Central memory CD8-positive, alpha-beta T cell (primary cell): ENCODE measurements around the gene DMKN.

ENCODE experiments used
- ATAC-seq: fragments of 150-1000 bp; cut with Tn5 transposase; replicated peaks from 2 replicates; pipeline ENCODE4 v1.10.0; 2022; ENCODE audit warnings: mild to moderate bottlenecking, moderate FRiP score, moderate number of reproducible peaks; ENCODE audit not compliant: poor library complexity, severe bottlenecking; ENCODE audit errors: extremely low read depth
- DNase-seq, 2 donors: peaks; one replicate each; pipeline ENCODE4 v3.0.0; 2021; ENCODE audit warnings: low spot score in 2 of 2
- H3K27ac Mint-ChIP-seq: one replicate; pipeline ENCODE4 v1.8.0; 2022; ENCODE audit warnings: low read depth, mild to moderate bottlenecking, moderate library complexity, mixed read lengths
- H3K27me3 Mint-ChIP-seq: one replicate; pipeline ENCODE4 v1.8.0; 2022; ENCODE audit warnings: mixed read lengths
- H3K36me3 Mint-ChIP-seq: one replicate; pipeline ENCODE4 v1.8.0; 2022; ENCODE audit warnings: mild to moderate bottlenecking, moderate library complexity, mixed read lengths; ENCODE audit not compliant: insufficient read depth
- H3K4me1 Mint-ChIP-seq: one replicate; pipeline ENCODE4 v1.8.0; 2022; ENCODE audit warnings: mixed read lengths
- H3K4me3 Mint-ChIP-seq: one replicate; pipeline ENCODE4 v1.8.0; 2022; ENCODE audit warnings: mild to moderate bottlenecking, moderate library complexity, mixed read lengths
- H3K9me3 Mint-ChIP-seq: one replicate; pipeline ENCODE4 v1.8.0; 2022; ENCODE audit warnings: mixed read lengths

The DMKN gene

DNA sequence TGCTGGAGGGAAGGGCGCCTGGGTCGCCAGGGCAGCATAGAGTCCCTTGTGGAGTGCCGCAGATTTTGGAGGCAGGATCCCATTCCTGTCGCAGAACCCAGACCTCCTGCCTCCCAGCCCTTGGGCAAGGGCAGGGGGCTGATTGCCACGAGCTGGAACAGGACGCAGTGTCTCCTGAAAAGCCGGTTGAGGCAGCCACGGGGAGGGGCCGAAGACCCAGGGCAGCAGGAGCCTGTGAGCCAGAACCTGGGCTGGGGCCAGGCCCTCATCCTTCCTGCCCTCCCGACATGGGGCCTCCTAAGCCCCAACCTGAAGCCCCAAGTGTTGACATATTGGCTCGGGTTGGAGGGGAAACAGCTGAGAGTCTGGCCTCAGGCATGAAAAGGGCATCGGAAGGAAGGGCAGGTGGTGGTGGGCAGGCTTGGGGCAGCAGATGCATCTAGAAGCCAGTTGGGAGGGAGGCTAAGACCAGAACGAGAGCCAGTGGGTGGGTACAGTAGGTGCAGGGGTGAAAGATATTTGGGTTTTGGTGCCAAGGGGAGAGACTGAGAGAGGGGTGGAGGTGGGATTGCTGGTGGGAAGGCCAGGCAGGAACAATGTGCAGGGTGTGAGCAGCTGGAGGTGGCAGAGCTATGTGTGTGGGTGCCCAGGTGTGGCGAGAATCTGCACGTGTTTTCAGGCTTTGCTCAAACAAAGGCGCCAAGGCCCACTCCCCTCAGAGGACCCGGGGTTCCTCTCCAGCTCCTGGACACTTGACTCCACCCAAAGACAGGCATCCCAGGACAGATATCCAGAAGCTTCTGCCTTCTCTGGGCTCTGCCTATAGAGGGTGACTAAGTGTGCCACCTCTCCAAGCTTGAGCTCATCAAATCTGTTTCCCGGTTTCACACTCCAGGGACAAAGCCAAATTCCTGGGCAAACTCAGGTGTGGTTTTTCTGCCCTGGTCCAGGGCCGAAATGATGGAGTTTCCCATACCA is 16.1 kb upstream of the DMKN start:
- no peak overlapping the region for H3K27ac Mint-ChIP-seq
- H3K9me3 Mint-ChIP-seq: no peaks in the 10 kb centered on the region
- ATAC-seq: no peak
- no peak for DNase-seq
- no peak overlapping the region for H3K4me3 Mint-ChIP-seq
- peaks cover 82% of the 10 kb centered on the region for H3K27me3 Mint-ChIP-seq
- peaks cover 15% of the 10 kb centered on the region for H3K4me1 Mint-ChIP-seq
- peaks cover 2% of the 10 kb centered on the region for H3K36me3 Mint-ChIP-seq

GRCh38 chr19:35528218-35529038 is 15.0 kb upstream of the DMKN start, which contains the start of gene SBSN:
Gene SBSN, minus strand, starts transcription at chr19:35528311. Its CDS starts 30 bp downstream, at chr19:35528281.
- Mint-ChIP-seq H3K27me3 (peaks cover 82% of the 10 kb centered on the region), H3K27ac (no peak within 1 kb of the TSS), H3K36me3 (peaks cover 2% of the 10 kb centered on the region), H3K4me3 (no peak within 1 kb of the TSS), H3K4me1 (peaks cover 7% of the 10 kb centered on the region), H3K9me3 (no peaks in the 10 kb centered on the region)
- ATAC-seq (no peak), DNase-seq (no peak)

- Mint-ChIP-seq H3K36me3 (no peaks in the 10 kb centered on the region), H3K4me1 (no peaks in the 10 kb centered on the region), H3K4me3 (no peak overlapping the region), H3K27me3 (peaks cover 59% of the 10 kb centered on the region), H3K9me3 (no peaks in the 10 kb centered on the region), H3K27ac (no peak overlapping the region)
- DNase-seq (no peak), ATAC-seq (no peak)
These were observed 12.4 kb upstream of the DMKN start for GRCh38 chr19:35525873-35526272.

DNA sequence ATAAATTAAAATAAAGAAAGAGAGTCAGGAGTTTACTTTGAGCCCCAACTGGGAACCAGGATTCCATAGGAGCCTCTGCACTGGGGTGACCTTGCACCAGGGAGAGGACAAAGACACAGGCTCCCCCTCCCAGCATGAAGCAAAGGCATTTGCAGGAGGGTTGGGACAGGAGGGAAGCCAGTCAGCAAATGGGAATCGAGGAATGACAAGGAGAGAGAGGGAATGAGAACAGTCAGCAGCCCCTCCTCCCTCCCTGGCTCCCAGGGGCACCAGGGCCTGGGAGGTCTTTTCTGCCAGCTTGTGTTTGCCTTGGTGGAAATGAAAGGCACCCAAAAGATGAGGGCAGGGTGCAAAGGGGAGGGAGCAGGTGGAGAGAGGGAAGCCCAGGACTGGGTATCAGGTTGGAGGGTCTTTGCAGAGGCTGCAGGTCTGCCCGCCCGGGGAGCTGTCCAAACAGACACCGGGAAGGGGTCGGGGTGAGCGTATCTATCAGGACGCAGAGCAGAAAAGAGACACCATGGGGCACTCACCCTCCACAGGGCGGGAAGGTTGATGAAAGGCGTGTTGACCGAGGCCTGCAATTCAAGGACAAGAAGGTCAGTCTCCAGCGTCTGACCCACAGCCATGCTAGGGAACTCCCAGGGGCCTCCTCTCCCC is 10.9 kb upstream of the DMKN start:
- no peak overlapping the region for H3K27ac Mint-ChIP-seq
- DNase-seq (no peak), ATAC-seq (no peak)
- peaks cover 49% of the 10 kb centered on the region for H3K27me3 Mint-ChIP-seq
- no peaks in the 10 kb centered on the region for H3K4me1 Mint-ChIP-seq
- no peaks in the 10 kb centered on the region for H3K36me3 Mint-ChIP-seq
- no peaks in the 10 kb centered on the region for H3K9me3 Mint-ChIP-seq
- no peak overlapping the region for H3K4me3 Mint-ChIP-seq

- H3K4me3 Mint-ChIP-seq: no peak overlapping the region
- H3K9me3 Mint-ChIP-seq: no peaks in the 10 kb centered on the region
- no peaks in the 10 kb centered on the region for H3K36me3 Mint-ChIP-seq
- H3K27me3 Mint-ChIP-seq: peaks cover 43% of the 10 kb centered on the region
- DNase-seq: no peak
- H3K4me1 Mint-ChIP-seq: no peaks in the 10 kb centered on the region
- H3K27ac Mint-ChIP-seq: no peak overlapping the region
- ATAC-seq: no peak
These were observed 9.4 kb upstream of the DMKN start for GRCh38 chr19:35522745-35523327.

DNA sequence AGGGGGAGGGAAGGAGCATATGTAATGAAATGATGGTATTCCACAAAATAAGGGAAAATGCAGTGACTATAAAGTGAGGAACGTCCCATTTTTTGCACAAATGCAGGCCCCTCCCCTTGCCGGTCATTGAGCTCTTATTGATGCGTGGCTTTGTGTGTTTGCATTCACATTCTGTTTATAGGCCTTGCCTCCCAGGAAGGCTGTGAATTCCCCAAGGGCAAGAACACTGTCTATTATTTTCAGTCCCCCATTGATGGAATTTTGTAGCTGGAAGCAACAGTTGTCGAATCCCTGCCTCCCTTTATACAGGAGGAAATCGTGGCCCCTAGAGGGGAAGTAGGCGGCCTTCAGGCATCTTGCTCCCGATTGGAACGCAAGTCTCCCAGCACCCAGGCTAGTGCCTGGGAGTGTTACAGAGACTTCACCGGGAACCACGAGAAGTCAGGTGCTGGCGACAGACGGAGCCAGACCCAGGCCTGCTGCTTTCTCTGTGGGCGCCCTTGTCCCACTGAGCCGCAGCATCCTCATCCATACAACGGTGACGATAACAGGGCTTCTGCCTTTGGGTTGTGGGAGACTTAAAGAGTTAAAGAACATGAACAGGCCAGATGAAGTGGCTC is 7.8 kb upstream of the DMKN start:
- Mint-ChIP-seq H3K36me3 (no peaks in the 10 kb centered on the region), H3K4me3 (no peak overlapping the region), H3K4me1 (no peaks in the 10 kb centered on the region), H3K9me3 (no peaks in the 10 kb centered on the region), H3K27me3 (peaks cover 35% of the 10 kb centered on the region), H3K27ac (no peak overlapping the region)
- no peak for ATAC-seq
- no peak for DNase-seq

GRCh38 chr19:35519291-35519690 is 5.8 kb upstream of the DMKN start:
- Mint-ChIP-seq H3K4me3 (no peak overlapping the region), H3K27ac (no peak overlapping the region), H3K36me3 (no peaks in the 10 kb centered on the region), H3K4me1 (no peaks in the 10 kb centered on the region), H3K9me3 (no peaks in the 10 kb centered on the region), H3K27me3 (peaks cover 29% of the 10 kb centered on the region)
- ATAC-seq (no peak), DNase-seq (no peak)

DNA sequence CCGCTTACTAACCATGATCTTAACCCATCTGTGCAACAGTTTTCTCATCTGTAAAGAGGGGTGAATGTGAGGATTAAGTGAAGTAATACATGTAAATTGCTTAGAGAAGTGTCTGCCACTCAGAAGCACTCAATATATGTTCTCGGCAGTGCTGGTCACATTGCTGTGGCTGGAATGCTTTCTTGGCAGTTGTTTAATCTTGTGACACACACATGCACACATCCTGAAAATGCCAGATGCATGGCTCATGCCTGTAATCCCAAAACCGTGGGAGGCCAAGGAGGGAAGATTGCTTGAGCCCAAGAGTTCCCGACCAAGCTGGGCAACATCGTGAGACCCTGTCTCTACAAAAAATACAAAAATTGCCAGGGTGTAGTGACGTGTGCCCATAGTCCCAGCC is 4.9 kb upstream of the DMKN start:
- Mint-ChIP-seq H3K4me3 (no peak overlapping the region), H3K36me3 (no peaks in the 10 kb centered on the region), H3K4me1 (no peaks in the 10 kb centered on the region), H3K27ac (no peak overlapping the region), H3K27me3 (peaks cover 30% of the 10 kb centered on the region), H3K9me3 (no peaks in the 10 kb centered on the region)
- ATAC-seq (no peak), DNase-seq (no peak)

DNA sequence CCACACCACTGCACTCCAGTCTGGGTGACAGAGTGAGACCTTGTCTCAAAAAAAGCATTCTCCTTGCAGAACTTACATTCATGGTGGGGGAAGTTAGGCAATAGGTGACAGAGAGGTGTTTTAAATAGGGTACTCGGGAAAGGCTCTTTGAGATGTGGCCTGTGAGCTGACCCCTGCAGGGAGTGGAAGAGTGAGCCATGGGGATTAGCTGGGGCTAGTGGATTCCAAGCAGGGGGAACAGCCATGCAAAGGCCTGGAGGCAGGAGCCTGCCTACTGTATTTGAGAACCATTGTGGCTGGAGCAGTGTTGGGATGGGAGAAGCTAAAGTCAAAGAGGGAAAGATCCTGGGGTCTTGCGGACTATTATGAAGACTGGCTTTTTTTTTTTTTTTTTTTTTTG is 3.9 kb upstream of the DMKN start:
- no peaks in the 10 kb centered on the region for H3K36me3 Mint-ChIP-seq
- no peak overlapping the region for H3K27ac Mint-ChIP-seq
- no peaks in the 10 kb centered on the region for H3K4me1 Mint-ChIP-seq
- DNase-seq (no peak), ATAC-seq (no peak)
- H3K9me3 Mint-ChIP-seq: no peaks in the 10 kb centered on the region
- H3K4me3 Mint-ChIP-seq: no peak overlapping the region
- H3K27me3 Mint-ChIP-seq: peaks cover 39% of the 10 kb centered on the region

DNA sequence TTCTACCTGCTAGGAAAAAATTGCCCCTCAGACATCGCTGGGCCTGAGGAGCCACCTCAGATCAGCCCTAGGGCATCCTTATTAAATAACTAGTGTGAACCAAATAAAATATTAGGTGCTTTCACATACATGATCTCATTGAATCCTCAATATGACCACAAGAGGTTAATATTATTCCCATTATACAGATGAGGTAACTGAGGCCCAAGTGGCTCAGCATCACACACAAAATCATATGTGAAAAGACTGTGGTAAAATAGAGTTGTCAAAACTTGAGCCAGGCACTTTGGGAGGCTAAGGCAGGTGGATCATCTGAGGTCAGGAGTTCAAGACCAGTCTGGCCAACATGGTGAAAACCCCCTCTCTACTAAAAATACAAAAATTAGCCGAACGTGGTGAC is 2.9 kb upstream of the DMKN start:
- ATAC-seq (no peak), DNase-seq (no peak)
- H3K27me3 Mint-ChIP-seq: peaks cover 47% of the 10 kb centered on the region
- no peaks in the 10 kb centered on the region for H3K4me1 Mint-ChIP-seq
- no peak overlapping the region for H3K4me3 Mint-ChIP-seq
- no peaks in the 10 kb centered on the region for H3K9me3 Mint-ChIP-seq
- no peak overlapping the region for H3K27ac Mint-ChIP-seq
- no peaks in the 10 kb centered on the region for H3K36me3 Mint-ChIP-seq

DNA sequence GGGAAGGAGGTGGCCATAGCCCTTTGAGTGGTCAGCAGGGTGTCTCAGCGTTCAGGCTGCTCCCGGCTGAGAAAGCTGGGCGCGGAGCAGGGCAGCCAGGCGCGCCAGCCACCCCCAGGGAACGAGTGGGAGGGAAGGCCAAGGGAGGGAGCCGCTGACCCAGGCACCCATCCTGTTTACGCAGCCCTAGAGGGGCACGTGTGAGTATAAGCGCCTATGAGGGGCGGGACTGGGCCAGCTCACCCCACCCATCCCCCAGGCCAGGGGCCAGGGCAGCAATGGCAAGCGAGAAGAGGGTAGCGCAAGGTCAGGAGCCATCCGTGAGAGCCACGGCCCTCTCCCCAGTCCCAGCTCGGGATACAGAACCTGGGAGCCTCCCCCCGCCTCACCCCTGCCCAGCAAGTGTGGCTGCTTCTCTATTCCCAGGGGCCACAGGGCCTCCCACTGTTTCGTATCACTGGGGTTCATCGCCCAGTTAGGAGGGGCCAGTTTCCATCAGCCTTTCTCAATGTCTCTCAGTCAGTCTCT is 897 bp upstream of the DMKN start:
- H3K27me3 Mint-ChIP-seq: peaks cover 42% of the 10 kb centered on the region
- ATAC-seq (no peak), DNase-seq (no peak)
- H3K9me3 Mint-ChIP-seq: no peaks in the 10 kb centered on the region
- no peak overlapping the region for H3K27ac Mint-ChIP-seq
- peaks cover 3% of the 10 kb centered on the region for H3K36me3 Mint-ChIP-seq
- H3K4me1 Mint-ChIP-seq: peaks cover 11% of the 10 kb centered on the region
- H3K4me3 Mint-ChIP-seq: no peak overlapping the region
